Effector memory CD4-positive, alpha-beta T cell (primary cell): ENCODE data around the gene ADAT2.

Source experiments
- DNase-seq, 3 donors: peaks; one replicate each; pipeline ENCODE4 v3.0.0-alpha.2; 2020
- H3K27ac ChIP-seq: 2 replicates; pipeline ENCODE4 v1.7.0; 2013; ENCODE audit warnings: mild to moderate bottlenecking, low read length, moderate library complexity; ENCODE audit not compliant: insufficient read depth, poor library complexity, severe bottlenecking
- H3K27me3 ChIP-seq: replicated peaks from 2 replicates; pipeline ENCODE4 v1.7.0; 2013; ENCODE audit warnings: mild to moderate bottlenecking, low read length; ENCODE audit not compliant: insufficient read depth, control insufficient read depth, poor library complexity, severe bottlenecking
- H3K36me3 ChIP-seq: 2 replicates; pipeline ENCODE4 v1.7.0; 2013; ENCODE audit warnings: mild to moderate bottlenecking, low read length, moderate library complexity; ENCODE audit not compliant: control insufficient read depth, insufficient read depth
- H3K4me1 ChIP-seq: 2 replicates; pipeline ENCODE4 v1.7.0; 2013; ENCODE audit warnings: low read length, mild to moderate bottlenecking; ENCODE audit not compliant: control insufficient read depth, insufficient read depth, poor library complexity, severe bottlenecking
- H3K4me3 ChIP-seq: 2 replicates; pipeline ENCODE4 v1.7.0; 2013; ENCODE audit warnings: low read length, low read depth, mild to moderate bottlenecking; ENCODE audit not compliant: insufficient read depth, poor library complexity, severe bottlenecking
- H3K9me3 ChIP-seq: 2 replicates; pipeline ENCODE4 v1.7.0; 2013; ENCODE audit warnings: mild to moderate bottlenecking, low read length, moderate library complexity; ENCODE audit not compliant: control insufficient read depth

The ADAT2 gene

GRCh38 chr6:143408787-143409162 lies 41.7 kb downstream of the ADAT2 start:
- H3K27me3 ChIP-seq = no peaks in the 10 kb centered on the region
- no peak for DNase-seq
- H3K36me3 ChIP-seq = no peaks in the 10 kb centered on the region
- H3K4me1 ChIP-seq = no peaks in the 10 kb centered on the region
- H3K4me3 ChIP-seq = no peak overlapping the region
- no peak overlapping the region for H3K27ac ChIP-seq
- H3K9me3 ChIP-seq = no peaks in the 10 kb centered on the region

DNA sequence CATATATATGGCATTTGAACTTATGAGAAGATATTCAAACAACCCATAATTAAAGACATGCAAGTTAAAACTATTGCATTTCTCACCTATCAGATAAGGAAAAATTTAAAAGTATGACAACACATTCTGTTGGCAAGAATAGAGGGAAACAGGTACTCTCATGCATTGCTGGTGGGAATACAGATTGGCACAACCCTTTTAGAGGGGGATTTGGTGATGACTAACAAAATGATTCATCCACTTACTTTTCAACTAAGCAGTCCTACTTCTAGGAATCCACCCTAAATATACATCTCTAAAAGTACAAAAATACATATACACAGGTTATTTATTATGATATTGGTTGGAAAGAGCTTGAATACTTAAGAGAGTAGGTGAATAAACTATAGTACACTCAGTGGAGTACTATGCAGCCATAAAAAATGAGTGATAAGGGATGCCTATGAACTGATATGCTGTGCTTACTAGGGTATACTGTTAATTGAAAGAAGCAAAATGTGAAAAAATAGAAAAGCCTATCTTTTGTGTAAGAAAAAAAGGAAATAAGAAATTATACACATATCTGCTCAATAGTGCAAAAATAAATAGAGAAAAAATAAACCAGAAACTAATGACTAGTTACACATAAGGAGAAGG lies 42.2 kb downstream of the ADAT2 start:
- H3K4me3 ChIP-seq = no peak overlapping the region
- DNase-seq = no peak
- no peaks in the 10 kb centered on the region for H3K4me1 ChIP-seq
- no peak overlapping the region for H3K27ac ChIP-seq
- no peaks in the 10 kb centered on the region for H3K36me3 ChIP-seq
- H3K27me3 ChIP-seq = no peaks in the 10 kb centered on the region
- H3K9me3 ChIP-seq = no peaks in the 10 kb centered on the region

- Histone ChIP-seq H3K27me3 (no peaks in the 10 kb centered on the region), H3K36me3 (no peaks in the 10 kb centered on the region), H3K27ac (no peak overlapping the region), H3K4me3 (no peak overlapping the region), H3K4me1 (no peaks in the 10 kb centered on the region), H3K9me3 (no peaks in the 10 kb centered on the region)
- DNase-seq = no peak
Observed at GRCh38 chr6:143406673-143407072, 43.8 kb downstream of the ADAT2 start.

DNA sequence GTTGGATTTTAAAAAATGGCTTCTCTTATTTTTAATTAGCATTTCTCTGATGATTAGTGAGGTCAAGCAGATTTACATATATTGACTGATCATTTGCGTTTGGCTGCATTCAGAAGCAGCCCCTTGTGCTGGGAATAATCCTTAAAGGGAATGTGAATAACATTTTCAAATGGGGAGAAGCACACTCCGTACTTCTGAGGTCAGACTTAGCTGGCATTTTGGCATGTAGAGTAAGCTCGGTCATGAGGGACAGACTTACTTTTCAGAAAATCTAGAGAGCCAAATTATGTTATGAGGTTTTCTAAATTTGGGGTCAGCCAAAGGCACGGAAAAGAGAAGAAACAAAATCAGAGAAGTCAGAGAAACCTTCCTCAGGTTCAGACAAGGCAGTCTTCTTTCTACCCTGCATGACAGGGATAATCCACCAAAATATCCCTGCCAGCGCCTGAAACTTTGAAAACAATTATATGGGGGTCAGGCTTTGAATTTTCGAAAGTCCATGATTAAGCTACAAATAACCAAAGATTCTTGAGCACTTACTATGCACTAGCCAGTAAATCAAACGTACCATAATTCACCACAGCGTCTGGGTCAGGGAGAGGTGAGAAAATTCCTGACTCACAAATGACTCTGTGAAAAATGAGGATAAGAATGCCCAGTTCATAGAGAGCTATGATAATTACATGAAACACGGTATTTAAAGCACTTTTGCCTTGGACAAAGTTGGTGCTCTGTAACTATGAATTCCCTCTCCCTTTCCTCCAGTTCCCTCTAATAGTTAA lies 44.9 kb downstream of the ADAT2 start:
- no peak overlapping the region for H3K4me3 ChIP-seq
- no peak for DNase-seq
- no peak overlapping the region for H3K27ac ChIP-seq

DNA sequence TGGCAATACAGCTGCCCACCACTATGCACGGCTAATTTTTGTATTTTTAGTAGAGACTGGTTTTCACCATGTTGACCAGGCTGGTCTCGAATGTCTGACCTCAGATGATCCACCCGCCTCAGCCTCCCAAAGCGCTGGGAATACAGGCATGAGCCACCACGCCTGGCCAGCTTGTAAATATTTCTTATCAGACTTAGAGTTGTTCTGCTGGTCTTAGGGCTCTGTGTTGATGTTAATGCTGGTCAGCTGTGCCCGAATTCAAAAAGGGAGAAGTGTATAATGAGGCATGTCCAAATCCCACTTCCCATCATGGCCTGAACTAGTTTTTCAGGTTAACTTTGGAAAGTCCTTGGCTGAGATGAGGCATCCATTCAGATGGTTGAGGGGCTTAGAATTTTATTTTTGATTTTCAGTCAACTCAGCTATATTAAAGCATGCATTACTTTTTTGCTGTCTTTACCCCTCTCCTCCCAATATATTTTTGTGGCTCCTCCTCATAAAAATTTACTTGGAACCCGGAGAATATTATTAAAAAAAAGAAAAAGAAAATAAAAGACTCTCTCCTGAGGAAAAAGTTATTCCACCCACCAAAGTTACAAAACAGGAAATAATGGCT lies 47.7 kb downstream of the ADAT2 start:
- no peaks in the 10 kb centered on the region for H3K27me3 ChIP-seq
- H3K4me1 ChIP-seq = peaks cover 8% of the 10 kb centered on the region
- H3K9me3 ChIP-seq = no peaks in the 10 kb centered on the region
- DNase-seq = no peak
- H3K4me3 ChIP-seq = no peak overlapping the region
- H3K36me3 ChIP-seq = no peaks in the 10 kb centered on the region
- H3K27ac ChIP-seq = no peak overlapping the region

More for the DNA sequence above, 44.9 kb downstream of the ADAT2 start:
- Histone ChIP-seq H3K4me1 (peaks cover 8% of the 10 kb centered on the region), H3K36me3 (no peaks in the 10 kb centered on the region), H3K27me3 (no peaks in the 10 kb centered on the region), H3K9me3 (no peaks in the 10 kb centered on the region)

DNA sequence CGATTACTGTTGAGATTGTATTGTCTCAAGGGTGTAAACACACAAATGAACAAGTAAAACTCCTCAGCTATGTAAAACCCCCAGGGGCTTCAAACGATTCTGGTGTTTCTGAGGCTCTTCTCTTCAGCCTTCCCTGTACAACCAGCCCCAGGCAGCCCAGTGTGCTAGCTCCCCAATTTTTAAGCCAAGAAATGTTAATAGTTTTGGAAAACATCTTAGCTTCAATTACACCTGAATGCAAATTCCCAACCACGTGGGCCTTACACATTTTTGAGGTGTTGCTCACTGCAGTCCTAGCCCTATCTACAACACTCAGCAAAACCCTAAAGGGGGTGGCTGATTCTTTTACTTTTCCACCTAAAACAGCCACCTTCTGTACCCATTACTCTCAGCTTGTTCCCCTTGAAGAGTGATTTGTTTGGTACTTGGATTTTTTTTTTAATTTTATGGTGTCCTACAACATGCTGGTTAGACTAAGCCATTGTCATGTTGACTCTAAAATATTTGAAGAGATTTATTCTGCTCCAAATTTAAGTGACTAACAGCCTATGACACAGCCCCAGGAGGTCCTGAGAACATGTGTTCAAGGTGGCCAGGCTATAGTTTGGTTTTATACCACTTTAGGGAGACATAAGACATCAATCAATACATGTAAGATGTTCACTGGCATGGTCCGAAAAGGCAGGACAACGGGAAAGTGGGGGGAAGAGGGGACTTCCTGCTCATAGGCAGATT lies 48.7 kb downstream of the ADAT2 start:
- H3K27ac ChIP-seq = no peak overlapping the region
- DNase-seq = no peak
- H3K9me3 ChIP-seq = no peaks in the 10 kb centered on the region
- peaks cover 8% of the 10 kb centered on the region for H3K4me1 ChIP-seq
- no peaks in the 10 kb centered on the region for H3K36me3 ChIP-seq
- no peaks in the 10 kb centered on the region for H3K27me3 ChIP-seq
- H3K4me3 ChIP-seq = no peak overlapping the region

GRCh38 chr6:143401068-143401446 lies 49.4 kb downstream of the ADAT2 start:
- H3K36me3 ChIP-seq = no peaks in the 10 kb centered on the region

GRCh38 chr6:143400258-143401067 lies 50.0 kb downstream of the ADAT2 start:
- Histone ChIP-seq H3K36me3 (no peaks in the 10 kb centered on the region), H3K9me3 (no peaks in the 10 kb centered on the region), H3K4me3 (no peak overlapping the region), H3K4me1 (peaks cover 8% of the 10 kb centered on the region), H3K27me3 (no peaks in the 10 kb centered on the region), H3K27ac (no peak overlapping the region)
- no peak for DNase-seq

More at GRCh38 chr6:143401068-143401446, 49.4 kb downstream of the ADAT2 start:
- Histone ChIP-seq H3K4me1 (peaks cover 8% of the 10 kb centered on the region), H3K27me3 (no peaks in the 10 kb centered on the region), H3K27ac (no peak overlapping the region), H3K9me3 (no peaks in the 10 kb centered on the region), H3K4me3 (no peak overlapping the region)
- no peak for DNase-seq

DNA sequence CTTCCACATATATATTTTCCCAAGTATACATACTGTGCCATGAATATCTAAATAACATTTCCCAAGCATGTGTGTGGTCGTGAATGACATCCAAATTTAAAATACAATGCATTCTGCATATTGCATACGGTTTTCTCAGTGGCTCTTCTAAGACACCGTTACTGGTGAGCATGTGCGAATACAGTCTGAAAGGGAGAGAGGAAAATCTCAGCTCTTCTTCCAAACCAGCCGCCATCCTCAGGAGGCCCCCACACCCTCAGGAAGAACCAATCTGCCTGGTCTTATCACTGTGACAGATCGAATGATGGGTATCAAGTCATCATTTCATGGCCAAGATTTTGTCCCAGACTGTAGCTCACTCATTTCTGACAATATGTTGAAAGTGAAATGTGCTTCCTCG lies 50.7 kb downstream of the ADAT2 start:
- no peaks in the 10 kb centered on the region for H3K27me3 ChIP-seq
- H3K9me3 ChIP-seq = no peaks in the 10 kb centered on the region
- no peak for DNase-seq
- H3K27ac ChIP-seq = no peak overlapping the region
- H3K4me1 ChIP-seq = peaks cover 8% of the 10 kb centered on the region
- no peak overlapping the region for H3K4me3 ChIP-seq
- no peaks in the 10 kb centered on the region for H3K36me3 ChIP-seq
